A549 (cell line): ENCODE measurements around the gene PRKG1. TPM values are rescaled to one million over a fixed set of nuclear protein-coding genes. Genes with fewer than 3 reads are reported as not detected.

Experiments used
- ATAC-seq, 2 experiments: fragments of 200-7000 bp in 1 of 2; fragments of >200 bp in 1 of 2; cut with Nextera tagmentation in 1 of 2; cut with Tn5 transposase in 1 of 2; 3 replicates each; pipeline versions ENCODE4 v1.8.0 to v1.9.1; 2018 to 2020; ENCODE audit warnings: mild to moderate bottlenecking in 1 of 2, moderate library complexity in 1 of 2
- CTCF ChIA-PET: fragments of 300-600 bp; sonication (Branson Sonifier 250); formaldehyde crosslinking; extraction: SDS; loops from one replicate; lab custom pipeline; 2021; ENCODE audit warnings: antibody characterized with exemption, inconsistent platforms; lab: Yijun Ruan, JAX
- POLR2A ChIA-PET: fragments of 350-600 bp; formaldehyde crosslinking; extraction: SDS; loops from one replicate; lab custom pipeline; 2021; ENCODE audit warnings: antibody characterized with exemption, inconsistent platforms; lab: Yijun Ruan, JAX
- DNase-seq, 2 experiments: peaks; one replicate each; pipeline versions ENCODE4 v3.0.0 to v3.0.0-alpha.2; 2011 to 2016; ENCODE audit warnings: low read depth in 1 of 2, low spot score in 1 of 2
- FAIRE-seq: peaks from 2 replicates; lab custom pipeline; 2011; peaks lifted over from hg19 to GRCh38; lab: Jason Lieb, UNC
- H3K27ac ChIP-seq, 2 experiments: fragments of >200 bp; sonication (Bioruptor Twin); formaldehyde crosslinking; 3 replicates each; pipeline ENCODE4 v1.5.1; 2016 to 2017
- H3K4me1 ChIP-seq: fragments of >200 bp; sonication (Bioruptor Twin); formaldehyde crosslinking; 3 replicates; pipeline ENCODE4 v1.6.1; 2016
- H3K4me2 ChIP-seq: fragments of >200 bp; sonication (Bioruptor Twin); formaldehyde crosslinking; 3 replicates; pipeline ENCODE4 v1.6.1; 2016
- H3K4me3 ChIP-seq: fragments of >200 bp; sonication (Bioruptor Twin); formaldehyde crosslinking; 3 replicates; pipeline ENCODE4 v1.5.1; 2016
- H3K9me3 ChIP-seq: fragments of >200 bp; sonication (Bioruptor Twin); formaldehyde crosslinking; 3 replicates; pipeline ENCODE4 v1.6.1; 2016
- ATOH8 ChIP-seq: fragments of 250-450 bp; sonication (Bioruptor Pico); IDR thresholded peaks from 2 replicates; pipeline ENCODE4 v1.5.0; 2020; ENCODE audit warnings: low read depth, mild to moderate bottlenecking, moderate library complexity
- CBX8 ChIP-seq: fragments of 200-600 bp; sonication (generic); IDR thresholded peaks from 2 replicates; pipeline ENCODE4 v1.6.1; 2016
- CEBPB ChIP-seq, 2 experiments: fragments of >200 bp in 1 of 2; sonication (Bioruptor Twin) in 1 of 2; formaldehyde crosslinking in 1 of 2; IDR thresholded peaks; 2 replicates each; pipeline ENCODE4 v1.6.1; 2012 to 2016
- EHF ChIP-seq: fragments of 250-450 bp; sonication (Bioruptor Pico); IDR thresholded peaks from 2 replicates; pipeline ENCODE4 v1.5.0; 2020; ENCODE audit warnings: mild to moderate bottlenecking
- EHMT2 ChIP-seq: fragments of 200-600 bp; sonication (generic); IDR thresholded peaks from 2 replicates; pipeline ENCODE4 v1.6.1; 2016; ENCODE audit warnings: antibody characterized with exemption, low read depth, mild to moderate bottlenecking, moderate library complexity
- EP300 ChIP-seq, 2 experiments: fragments of >200 bp; sonication (Bioruptor Twin); formaldehyde crosslinking; IDR thresholded peaks; 2 replicates in 1 of 2; 3 replicates in 1 of 2; pipeline ENCODE4 v1.6.1; 2016 to 2017
- FOSL2 ChIP-seq, 2 experiments: fragments of 450-650 bp in 1 of 2; fragments of >200 bp in 1 of 2; sonication (Bioruptor Twin) in 1 of 2; formaldehyde crosslinking; IDR thresholded peaks; 2 replicates each; pipeline versions ENCODE4 v1.5.0 to v1.6.1; 2016 to 2020; ENCODE audit warnings: mild to moderate bottlenecking in 1 of 2, moderate library complexity in 1 of 2
- FOXS1 ChIP-seq: fragments of 250-450 bp; sonication (Bioruptor Pico); IDR thresholded peaks from 2 replicates; pipeline ENCODE4 v1.5.0; 2020; ENCODE audit warnings: mild to moderate bottlenecking, moderate library complexity
- HMGXB4 ChIP-seq: fragments of 250-450 bp; sonication (Bioruptor Pico); IDR thresholded peaks from 2 replicates; pipeline ENCODE4 v1.5.0; 2021; ENCODE audit warnings: mild to moderate bottlenecking, moderate library complexity, borderline replicate concordance
- HOXA7 ChIP-seq: fragments of 250-450 bp; sonication (Bioruptor Pico); IDR thresholded peaks from 2 replicates; pipeline ENCODE4 v1.5.0; 2020; ENCODE audit warnings: mild to moderate bottlenecking, moderate library complexity
- HOXB5 ChIP-seq: fragments of 250-450 bp; sonication (Bioruptor Pico); IDR thresholded peaks from 2 replicates; pipeline ENCODE4 v1.5.0; 2020; ENCODE audit warnings: mild to moderate bottlenecking, moderate library complexity
- JUNB ChIP-seq: fragments of >200 bp; sonication (Bioruptor Twin); formaldehyde crosslinking; IDR thresholded peaks from 2 replicates; pipeline ENCODE4 v1.6.1; 2016
- KDM1A ChIP-seq: fragments of 200-600 bp; sonication (generic); IDR thresholded peaks from 2 replicates; pipeline ENCODE4 v1.6.1; 2016; ENCODE audit warnings: low read depth, mild to moderate bottlenecking
- MAFK ChIP-seq: fragments of 450-650 bp; IDR thresholded peaks from 2 replicates; pipeline ENCODE4 v1.6.1; 2014; ENCODE audit not compliant: partially characterized antibody
- POLR2AphosphoS2 ChIP-seq: conservative IDR thresholded peaks from 2 replicates; pipeline ENCODE4 v1.6.1; 2012; ENCODE audit warnings: low read length, improper control_type of control experiment, inconsistent platforms
- RCOR1 ChIP-seq: fragments of 150-350 bp; IDR thresholded peaks from 2 replicates; pipeline ENCODE4 v1.6.1; 2014; ENCODE audit warnings: antibody characterized with exemption, low read length, low read depth
- WGBS: methylation state at CpG from one replicate; pipeline ENCODE4 v1.1.6; 2017; ENCODE audit errors: missing lambda C conversion rate; 5-methylcytosine and 5-hydroxymethylcytosine counted together
- polyA plus RNA-seq, 4 experiments: library from polyadenylated mRNA; depleted of rRNA in 3 of 4; stranded (reverse); fragments of >200 nt; fragmentation: RNase III in 1 of 4; extraction: RNeasy Plus Mini Kit Qiagen cat#74134 plus additional on column Dnase treatment in 1 of 4; gene quantifications; 2 replicates in 3 of 4; 3 replicates in 1 of 4; pipeline ENCODE4 v1.2.3, GENCODE V29; 2011 to 2017
- TF ChIP-seq, protein P1 (sequence below): fragments of >200 bp; sonication (Bioruptor Twin); formaldehyde crosslinking; IDR thresholded peaks from 2 replicates; pipeline ENCODE4 v1.6.1; 2016
- TF ChIP-seq, protein P2 (sequence below): fragments of 200-600 bp; sonication (generic); IDR thresholded peaks from 2 replicates; pipeline ENCODE4 v1.6.1; 2016; ENCODE audit warnings: antibody characterized with exemption, mild to moderate bottlenecking, moderate library complexity
- TF ChIP-seq, protein P3 (sequence below): IDR thresholded peaks from 2 replicates; pipeline ENCODE4 v1.6.1; 2012
- TF ChIP-seq, protein P4 (sequence below): fragments of >200 bp; sonication (Bioruptor Twin); formaldehyde crosslinking; IDR thresholded peaks from 3 replicates; pipeline ENCODE4 v1.6.1; 2016

Gene PRKG1
- polyA plus RNA-seq, 2 of the 4 experiments (the other 2 are of a cell fraction): not detected

- no peak overlapping the region for H3K4me3 ChIP-seq
- DNase-seq (no peak), ATAC-seq (no peak), FAIRE-seq (no peak)
- H3K4me1 ChIP-seq: no peaks in the 10 kb centered on the region
- ChIA-PET POLR2A (no interaction called here), CTCF (no interaction called here)
- TF ChIP-seq CBX8 (no peak), FOXS1 (CRISPR knock-in tag) (no peak), MAFK (no peak), HOXA7 (CRISPR knock-in tag) (no peak), EHF (CRISPR knock-in tag) (no peak), EP300 (IDR thresholded peaks at IDR 0.05) (no peak), KDM1A (no peak), HOXB5 (CRISPR knock-in tag) (no peak)
- TF ChIP-seq, protein P1, sequence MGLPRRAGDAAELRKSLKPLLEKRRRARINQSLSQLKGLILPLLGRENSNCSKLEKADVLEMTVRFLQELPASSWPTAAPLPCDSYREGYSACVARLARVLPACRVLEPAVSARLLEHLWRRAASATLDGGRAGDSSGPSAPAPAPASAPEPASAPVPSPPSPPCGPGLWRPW: no peak
- TF ChIP-seq, protein P2, sequence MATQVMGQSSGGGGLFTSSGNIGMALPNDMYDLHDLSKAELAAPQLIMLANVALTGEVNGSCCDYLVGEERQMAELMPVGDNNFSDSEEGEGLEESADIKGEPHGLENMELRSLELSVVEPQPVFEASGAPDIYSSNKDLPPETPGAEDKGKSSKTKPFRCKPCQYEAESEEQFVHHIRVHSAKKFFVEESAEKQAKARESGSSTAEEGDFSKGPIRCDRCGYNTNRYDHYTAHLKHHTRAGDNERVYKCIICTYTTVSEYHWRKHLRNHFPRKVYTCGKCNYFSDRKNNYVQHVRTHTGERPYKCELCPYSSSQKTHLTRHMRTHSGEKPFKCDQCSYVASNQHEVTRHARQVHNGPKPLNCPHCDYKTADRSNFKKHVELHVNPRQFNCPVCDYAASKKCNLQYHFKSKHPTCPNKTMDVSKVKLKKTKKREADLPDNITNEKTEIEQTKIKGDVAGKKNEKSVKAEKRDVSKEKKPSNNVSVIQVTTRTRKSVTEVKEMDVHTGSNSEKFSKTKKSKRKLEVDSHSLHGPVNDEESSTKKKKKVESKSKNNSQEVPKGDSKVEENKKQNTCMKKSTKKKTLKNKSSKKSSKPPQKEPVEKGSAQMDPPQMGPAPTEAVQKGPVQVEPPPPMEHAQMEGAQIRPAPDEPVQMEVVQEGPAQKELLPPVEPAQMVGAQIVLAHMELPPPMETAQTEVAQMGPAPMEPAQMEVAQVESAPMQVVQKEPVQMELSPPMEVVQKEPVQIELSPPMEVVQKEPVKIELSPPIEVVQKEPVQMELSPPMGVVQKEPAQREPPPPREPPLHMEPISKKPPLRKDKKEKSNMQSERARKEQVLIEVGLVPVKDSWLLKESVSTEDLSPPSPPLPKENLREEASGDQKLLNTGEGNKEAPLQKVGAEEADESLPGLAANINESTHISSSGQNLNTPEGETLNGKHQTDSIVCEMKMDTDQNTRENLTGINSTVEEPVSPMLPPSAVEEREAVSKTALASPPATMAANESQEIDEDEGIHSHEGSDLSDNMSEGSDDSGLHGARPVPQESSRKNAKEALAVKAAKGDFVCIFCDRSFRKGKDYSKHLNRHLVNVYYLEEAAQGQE: no peak
- TF ChIP-seq, protein P3, sequence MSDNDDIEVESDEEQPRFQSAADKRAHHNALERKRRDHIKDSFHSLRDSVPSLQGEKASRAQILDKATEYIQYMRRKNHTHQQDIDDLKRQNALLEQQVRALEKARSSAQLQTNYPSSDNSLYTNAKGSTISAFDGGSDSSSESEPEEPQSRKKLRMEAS: no peak
- H3K9me3 ChIP-seq: no peaks in the 10 kb centered on the region
- WGBS: 66% methylated on average over 2 of the region's 2 CpGs
- no peak overlapping the region for H3K27ac ChIP-seq
- H3K4me2 ChIP-seq: no peak overlapping the region
Measured at GRCh38 chr10:52283174-52283573, 1208.9 kb downstream of the PRKG1 start.

DNA sequence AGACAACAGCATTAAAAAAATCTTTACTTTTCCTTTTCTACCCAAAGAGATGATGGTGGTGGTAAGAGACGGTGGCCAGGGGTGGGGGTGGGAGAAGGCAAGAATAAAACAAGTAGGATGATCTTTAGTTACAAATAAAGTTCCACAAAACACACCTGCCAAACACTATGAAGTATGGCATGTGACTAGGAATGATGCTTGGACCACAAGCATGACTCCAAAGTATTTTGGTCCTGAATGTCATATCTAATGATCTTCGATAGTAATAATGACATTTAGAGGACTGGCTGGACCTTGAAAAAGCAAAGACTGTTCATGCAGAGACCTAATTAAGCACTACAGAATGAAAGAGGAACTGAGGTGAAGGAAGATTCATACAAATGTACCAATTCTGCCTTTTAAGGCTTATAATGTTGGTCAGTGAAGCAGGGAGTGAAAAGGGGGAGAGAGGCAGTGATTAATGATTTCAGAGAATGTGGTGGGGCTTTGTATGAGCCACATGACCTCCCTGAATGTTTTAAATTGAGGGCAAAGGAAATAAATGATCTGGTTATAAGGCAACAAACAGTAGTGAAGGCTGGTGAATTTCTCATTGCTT lies 1210.2 kb downstream of the PRKG1 start:
- FAIRE-seq (no peak), DNase-seq (no peak), ATAC-seq (no peak)
- whole genome bisulfite sequencing: 76% methylated on average over 2 of the region's 2 CpGs
- Histone ChIP-seq H3K4me2 (no peak overlapping the region), H3K27ac (no peak overlapping the region), H3K4me1 (no peaks in the 10 kb centered on the region), H3K9me3 (no peaks in the 10 kb centered on the region), H3K4me3 (no peak overlapping the region)
- ChIA-PET POLR2A (no interaction called here), CTCF (no interaction called here)
- TF ChIP-seq, protein P4, sequence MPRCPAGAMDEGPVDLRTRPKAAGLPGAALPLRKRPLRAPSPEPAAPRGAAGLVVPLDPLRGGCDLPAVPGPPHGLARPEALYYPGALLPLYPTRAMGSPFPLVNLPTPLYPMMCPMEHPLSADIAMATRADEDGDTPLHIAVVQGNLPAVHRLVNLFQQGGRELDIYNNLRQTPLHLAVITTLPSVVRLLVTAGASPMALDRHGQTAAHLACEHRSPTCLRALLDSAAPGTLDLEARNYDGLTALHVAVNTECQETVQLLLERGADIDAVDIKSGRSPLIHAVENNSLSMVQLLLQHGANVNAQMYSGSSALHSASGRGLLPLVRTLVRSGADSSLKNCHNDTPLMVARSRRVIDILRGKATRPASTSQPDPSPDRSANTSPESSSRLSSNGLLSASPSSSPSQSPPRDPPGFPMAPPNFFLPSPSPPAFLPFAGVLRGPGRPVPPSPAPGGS: no peak
- TF ChIP-seq FOSL2 (IDR thresholded peaks at IDR 0.05) (no peak), FOSL2 (CRISPR knock-in tag; IDR thresholded peaks at IDR 0.05) (no peak), POLR2AphosphoS2 (no peak)

- DNase-seq: no peak
- no peak for ATAC-seq
- H3K4me1 ChIP-seq: no peaks in the 10 kb centered on the region
- TF ChIP-seq ATOH8 (CRISPR knock-in tag) (no peak), RCOR1 (no peak), HMGXB4 (CRISPR knock-in tag) (no peak), EHMT2 (no peak), JUNB (no peak), CEBPB (IDR thresholded peaks at IDR 0.05) (no peak), KDM1A (no peak)
- no peaks in the 10 kb centered on the region for H3K9me3 ChIP-seq
- FAIRE-seq: no peak
- H3K4me3 ChIP-seq: no peak overlapping the region
- no peak overlapping the region for H3K4me2 ChIP-seq
- POLR2A ChIA-PET: no interaction called here
- CTCF ChIA-PET: no interaction called here
- H3K27ac ChIP-seq: no peak overlapping the region
- 87% methylated on average over 1 of the region's 1 CpG for WGBS
Measured at GRCh38 chr10:52287866-52288265, 1213.6 kb downstream of the PRKG1 start.
